ENCODE measurements around the gene DDHD1.
"Not testable (repeated sequence)": the region's sequence is repeated elsewhere in the genome, so short reads cannot be mapped to it uniquely, and the experiment has no call there.

Gene DDHD1

DNA sequence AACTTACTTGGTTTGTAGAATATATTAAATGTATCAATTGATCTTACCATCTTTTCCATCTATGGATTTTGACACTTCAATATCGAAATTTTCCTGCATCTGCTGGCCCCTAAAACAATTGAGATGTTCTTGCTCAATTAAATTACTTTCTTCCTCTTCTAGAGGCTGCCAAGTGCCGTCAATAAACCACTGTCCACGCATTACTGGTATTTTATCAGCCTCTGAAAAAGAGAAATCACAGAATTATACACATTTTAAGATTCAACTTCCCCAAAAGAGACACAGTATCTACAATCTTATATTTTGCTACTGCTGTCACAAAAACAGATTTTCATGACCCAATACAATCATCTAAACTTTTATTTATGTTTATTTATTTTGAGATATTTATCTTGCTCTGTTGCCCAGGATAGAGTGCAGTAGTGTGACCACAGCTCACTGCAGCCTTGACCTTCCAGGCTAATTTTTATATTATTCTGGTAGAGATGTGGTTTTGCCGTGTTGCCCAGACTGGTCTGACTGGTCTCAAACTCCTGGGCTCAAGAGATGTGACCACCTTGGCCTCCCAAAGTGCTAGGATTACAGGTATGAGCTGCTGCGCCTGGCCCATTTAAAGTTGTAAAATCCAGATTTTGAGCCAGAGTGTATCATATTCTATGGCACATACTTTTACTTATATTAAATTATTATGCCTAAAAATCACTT lies 49.3 kb downstream of the DDHD1 start:
- no peak for DNase-seq

- no peak for DNase-seq
These were observed 59.9 kb downstream of the DDHD1 start for GRCh38 chr14:53093206-53093605.

- no peak for DNase-seq
These were observed 62.3 kb downstream of the DDHD1 start for GRCh38 chr14:53090853-53091252.

DNA sequence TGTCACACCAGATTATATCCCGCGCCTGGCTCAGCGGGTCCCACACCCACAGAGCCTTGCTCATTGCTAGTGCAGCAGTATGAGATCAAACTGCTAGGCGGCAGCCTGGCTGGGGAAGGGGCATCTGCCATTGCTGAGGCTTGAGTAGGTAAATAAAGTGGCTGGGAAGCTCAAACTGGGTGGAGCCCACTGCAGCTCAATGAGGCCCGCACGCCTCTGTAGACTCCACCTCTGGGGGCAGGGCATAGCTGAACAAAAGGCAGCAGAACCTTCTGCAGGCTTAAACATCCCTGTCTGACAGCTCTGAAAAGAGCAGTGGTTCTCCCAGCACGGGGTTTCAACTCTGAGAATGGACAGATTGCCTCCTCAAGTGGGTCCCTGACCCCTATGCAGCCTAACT lies 68.2 kb downstream of the DDHD1 start:
- DNase-seq = not testable (repeated sequence)

- DNase-seq = no peak
These were observed 88.6 kb downstream of the DDHD1 start for GRCh38 chr14:53064475-53064874.

DNA sequence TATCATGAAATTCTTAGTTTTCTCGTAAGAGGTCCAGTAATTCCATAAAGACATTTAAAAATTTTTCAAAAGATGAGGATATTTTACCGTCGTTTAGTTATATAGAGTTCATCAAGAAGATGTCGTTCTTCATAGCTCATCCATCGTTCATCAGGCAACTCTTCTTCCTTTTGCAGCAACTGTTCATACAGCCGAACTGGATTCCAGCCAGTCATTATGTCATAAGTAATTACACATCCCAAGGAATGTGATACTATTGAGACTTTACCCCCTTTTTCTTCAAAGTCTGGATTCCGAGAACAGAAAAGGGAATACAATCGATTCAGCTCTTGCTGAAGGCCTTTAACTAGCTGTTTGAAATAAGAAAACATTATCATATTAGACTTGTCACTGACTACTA lies 90.3 kb downstream of the DDHD1 start:
- no peak for DNase-seq

DNA sequence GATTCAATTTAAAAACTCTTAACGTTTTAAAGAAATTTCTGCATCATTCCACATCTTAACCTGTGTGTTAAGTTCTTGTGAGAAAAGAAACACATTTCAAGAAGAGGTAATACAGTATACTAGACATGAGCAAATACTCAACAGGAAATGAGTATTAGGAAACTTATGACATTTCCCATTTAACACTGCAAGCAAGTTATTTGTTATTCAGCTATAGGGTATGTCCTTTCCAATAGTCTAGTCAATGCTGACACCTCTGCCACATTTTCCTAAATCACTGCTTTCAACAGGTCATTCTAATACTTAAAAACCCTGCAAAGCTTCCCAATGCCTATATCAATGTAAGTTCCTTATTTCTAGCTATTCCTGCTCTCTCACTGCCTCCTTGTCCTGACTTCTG lies 93.1 kb downstream of the DDHD1 start:
- DNase-seq = no peak

- DNase-seq = no peak
These were observed 98.1 kb downstream of the DDHD1 start for GRCh38 chr14:53055003-53055402.

GRCh38 chr14:53054457-53054856 lies 98.7 kb downstream of the DDHD1 start:
- no peak for DNase-seq

DNA sequence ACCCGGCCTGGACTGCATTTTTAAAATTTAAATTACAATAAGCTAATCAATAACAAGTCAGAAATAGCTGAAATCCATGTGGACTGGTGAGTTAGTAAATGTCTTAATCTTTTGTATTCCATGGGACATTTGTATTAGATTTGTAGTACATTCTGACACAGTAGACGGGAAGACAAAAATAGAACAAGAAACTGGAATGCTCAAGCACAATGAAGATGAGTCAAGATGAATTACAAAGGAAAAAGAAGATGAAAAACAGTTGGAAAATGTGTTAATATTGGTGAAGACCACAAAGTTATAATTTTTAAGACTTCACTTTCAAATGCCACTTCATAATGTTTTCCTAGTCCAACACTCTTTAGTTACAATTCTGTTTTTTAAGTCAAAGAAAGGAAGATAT lies 104.5 kb downstream of the DDHD1 start:
- DNase-seq = no peak

GRCh38 chr14:53047307-53048069 lies 105.6 kb downstream of the DDHD1 start:
- DNase-seq = no peak

DNA sequence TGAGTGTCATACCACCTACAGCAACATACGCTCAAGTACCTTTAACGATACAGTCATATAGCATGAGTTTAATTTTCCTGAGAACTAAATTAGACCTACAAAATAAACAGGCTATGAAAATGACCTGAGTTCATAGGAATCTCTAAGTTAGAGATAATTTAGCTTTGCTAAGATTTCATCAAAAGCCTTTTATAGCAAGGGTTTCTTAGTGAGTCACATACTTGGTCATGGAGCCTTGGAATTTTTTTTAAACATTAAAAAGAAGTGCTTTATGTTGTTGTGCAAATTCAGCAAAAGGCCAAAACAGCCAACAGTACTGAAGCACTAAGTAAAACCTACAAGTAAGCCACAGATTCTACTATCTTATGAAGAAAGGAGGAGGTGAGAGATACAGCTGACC lies 108.6 kb downstream of the DDHD1 start:
- DNase-seq = no peak

DNA sequence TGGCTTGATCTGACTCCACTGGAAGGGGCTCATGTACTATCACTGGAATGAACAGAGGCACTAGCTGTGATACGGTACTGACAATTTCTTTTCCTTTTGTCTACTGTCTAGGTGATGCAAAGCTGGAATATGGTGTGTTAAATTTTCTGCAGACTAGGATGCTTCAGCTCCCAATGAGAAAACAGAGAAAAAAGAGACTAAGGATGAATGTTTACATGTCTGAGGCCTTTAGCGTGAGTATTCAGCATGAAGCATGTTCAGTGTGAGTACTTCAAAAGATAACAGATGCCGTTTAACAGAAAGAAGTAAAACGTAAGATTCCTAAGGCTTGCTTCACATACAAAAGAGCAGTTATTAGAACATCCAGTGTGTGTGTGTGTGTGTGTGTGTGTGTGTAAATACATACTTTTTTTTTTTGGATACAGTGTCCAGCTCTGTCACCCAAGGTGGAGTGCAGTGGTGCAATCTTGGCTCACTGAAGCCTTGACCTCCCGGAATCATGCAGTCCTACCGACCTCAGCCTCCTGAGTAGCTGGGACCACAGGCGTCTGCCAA lies 110.0 kb downstream of the DDHD1 start:
- DNase-seq = no peak

GRCh38 chr14:53042480-53042879 lies 110.6 kb downstream of the DDHD1 start:
- no peak for DNase-seq

DNA sequence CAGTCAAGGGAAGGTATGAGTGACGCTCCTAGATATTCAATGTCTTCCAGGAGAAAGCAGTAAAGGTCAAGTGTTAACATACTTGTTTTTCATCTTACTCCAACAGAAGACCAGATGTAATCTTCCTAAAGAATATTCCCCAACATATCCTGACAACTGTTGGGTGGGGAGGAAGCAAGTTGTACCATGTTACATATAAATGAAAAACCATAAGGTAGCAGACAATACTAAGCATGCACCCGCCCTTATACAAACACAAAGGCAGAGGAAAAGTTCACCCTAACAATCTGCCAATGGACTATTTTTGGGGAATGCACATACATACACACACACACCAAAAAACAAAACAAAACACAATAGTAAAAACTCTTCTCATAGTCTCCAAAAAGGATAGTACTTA lies 112.1 kb downstream of the DDHD1 start:
- DNase-seq = no peak

DNA sequence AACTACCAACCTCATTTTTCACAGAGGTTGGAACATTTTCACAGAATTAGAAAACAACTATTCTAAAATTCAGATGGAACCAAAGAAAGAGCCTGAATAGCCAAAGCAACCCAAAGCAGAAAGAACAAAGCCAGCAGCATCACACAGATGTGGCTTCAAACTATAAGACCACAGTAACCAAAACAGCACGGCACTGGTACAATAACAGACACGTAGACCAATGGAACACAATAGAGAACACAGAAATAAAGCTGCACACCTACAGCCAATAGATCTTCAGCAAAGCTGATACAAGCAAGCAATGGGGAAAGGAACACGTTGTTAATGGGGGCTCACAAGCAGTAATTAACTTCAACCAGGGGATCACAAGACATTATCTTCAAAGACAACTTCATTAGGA lies 114.5 kb downstream of the DDHD1 start:
- no peak for DNase-seq

- no peak for DNase-seq
These were observed 116.1 kb downstream of the DDHD1 start for GRCh38 chr14:53037016-53037415.

DNA sequence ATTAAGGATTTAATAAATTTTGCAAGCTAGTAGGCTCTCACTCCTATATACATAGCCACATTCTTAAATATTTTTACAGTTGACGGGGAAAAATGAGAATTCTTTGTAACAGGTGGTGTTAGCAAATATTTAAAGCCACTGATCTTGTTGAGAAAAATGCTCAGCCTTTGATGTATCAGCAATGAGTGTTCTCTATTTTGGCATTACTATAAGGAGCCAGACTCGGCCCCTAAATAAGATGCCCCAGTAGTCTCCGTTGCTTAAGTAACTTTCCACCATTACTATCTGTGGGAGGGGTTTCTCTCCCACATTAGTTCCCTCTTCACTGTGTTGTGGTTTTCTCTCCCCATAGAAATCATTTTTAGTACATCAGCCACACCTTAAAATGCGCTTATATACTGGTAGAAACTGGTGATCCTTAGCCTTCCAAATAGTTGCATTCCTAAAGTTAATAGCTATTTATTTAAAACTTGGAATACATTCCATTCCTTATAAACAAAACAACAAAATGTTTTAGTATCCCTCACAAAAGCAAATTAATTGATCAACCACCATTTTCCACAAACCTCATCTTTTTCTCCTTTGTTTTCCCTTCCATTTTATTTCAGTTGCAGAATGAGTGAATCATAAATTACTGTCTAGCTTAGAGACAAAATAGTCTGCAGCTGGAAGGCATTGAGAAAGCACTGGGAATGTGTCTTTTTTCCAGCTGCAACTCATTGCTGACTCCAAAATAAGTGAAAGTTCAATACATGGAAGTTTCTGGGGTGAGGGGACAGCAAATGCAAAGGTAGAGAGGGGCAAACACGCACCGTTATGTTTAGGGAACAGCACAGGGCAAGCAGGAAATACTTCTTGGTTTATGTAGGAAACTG lies 117.5 kb downstream of the DDHD1 start:
- no peak for DNase-seq

GRCh38 chr14:53034688-53035230 lies 118.4 kb downstream of the DDHD1 start:
- DNase-seq = no peak

GRCh38 chr14:53034036-53034435 lies 119.1 kb downstream of the DDHD1 start:
- DNase-seq = no peak

- no peak for DNase-seq
These were observed 120.2 kb downstream of the DDHD1 start for GRCh38 chr14:53032838-53033390.

DNA sequence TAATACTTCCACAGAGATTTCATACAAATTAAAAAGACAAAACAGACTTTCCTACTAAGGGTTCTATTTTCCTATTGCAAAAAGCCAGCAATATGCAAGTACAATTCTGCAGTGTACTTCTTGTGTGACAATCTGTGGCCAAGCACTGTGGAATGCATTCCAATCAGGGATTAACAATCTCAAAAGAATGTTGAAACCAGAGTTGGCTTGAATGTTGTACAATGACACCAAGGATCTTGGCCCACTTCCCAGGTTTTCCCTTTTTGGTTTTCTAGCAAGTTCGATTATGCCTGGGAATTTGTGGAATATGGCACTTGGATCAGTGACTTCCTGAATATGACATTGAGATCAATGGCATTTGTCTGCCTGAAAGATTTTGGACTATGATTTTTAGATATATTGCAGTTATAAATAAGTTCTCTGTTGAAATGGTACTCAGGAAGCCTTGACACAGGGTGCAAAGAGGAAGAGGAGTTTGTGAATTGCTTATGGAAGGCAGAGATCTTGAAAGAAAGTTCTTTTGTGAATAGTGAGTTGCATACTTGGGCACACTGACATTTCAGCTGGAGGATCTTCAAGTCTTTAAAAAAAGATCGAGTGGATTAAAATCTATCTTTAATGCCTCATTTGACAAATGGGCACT lies 120.8 kb downstream of the DDHD1 start:
- no peak for DNase-seq
